ENCODE measurements around the gene ASCC3.
A peak's percentile ranks its signal among the peaks of the same experiment; 100 is the strongest.

Gene ASCC3

DNA sequence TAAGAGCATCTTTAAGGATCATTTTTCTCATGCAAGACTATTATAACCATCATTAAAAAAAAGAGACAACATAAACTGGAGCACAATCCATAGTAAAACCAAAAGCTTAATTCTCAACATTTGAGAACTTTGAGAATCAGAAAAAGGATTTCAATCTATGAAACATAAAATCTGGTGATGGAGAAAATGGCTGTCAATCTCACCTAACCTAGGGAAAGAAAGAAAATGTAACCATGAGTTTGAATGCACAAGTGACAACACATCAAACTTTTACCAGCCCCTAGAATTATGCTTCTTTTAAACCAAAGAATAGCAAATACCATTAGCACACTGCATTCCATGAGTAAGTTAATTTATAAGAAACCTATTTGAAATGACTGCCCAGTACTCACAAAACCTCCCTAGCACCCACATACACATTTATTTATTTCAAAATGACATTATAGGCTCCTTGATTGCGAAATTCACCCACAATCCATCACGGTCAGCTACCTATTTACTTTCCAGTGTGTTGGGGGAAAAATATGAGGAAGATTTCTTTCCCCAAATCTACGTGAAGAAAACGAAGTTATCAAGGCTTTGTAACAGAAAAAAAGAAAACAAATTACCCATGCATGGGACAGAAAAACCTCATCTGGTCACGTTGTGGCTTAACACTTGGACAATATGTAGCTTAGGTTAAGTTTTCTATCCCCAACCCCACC, 828 bp downstream of the ASCC3 start:
- H3K36me3 ChIP-seq (ENCODE audit: control insufficient read depth, low read length), result peaks cover 40% of the 10 kb centered on the region
- TF ChIP-seq, protein P1, sequence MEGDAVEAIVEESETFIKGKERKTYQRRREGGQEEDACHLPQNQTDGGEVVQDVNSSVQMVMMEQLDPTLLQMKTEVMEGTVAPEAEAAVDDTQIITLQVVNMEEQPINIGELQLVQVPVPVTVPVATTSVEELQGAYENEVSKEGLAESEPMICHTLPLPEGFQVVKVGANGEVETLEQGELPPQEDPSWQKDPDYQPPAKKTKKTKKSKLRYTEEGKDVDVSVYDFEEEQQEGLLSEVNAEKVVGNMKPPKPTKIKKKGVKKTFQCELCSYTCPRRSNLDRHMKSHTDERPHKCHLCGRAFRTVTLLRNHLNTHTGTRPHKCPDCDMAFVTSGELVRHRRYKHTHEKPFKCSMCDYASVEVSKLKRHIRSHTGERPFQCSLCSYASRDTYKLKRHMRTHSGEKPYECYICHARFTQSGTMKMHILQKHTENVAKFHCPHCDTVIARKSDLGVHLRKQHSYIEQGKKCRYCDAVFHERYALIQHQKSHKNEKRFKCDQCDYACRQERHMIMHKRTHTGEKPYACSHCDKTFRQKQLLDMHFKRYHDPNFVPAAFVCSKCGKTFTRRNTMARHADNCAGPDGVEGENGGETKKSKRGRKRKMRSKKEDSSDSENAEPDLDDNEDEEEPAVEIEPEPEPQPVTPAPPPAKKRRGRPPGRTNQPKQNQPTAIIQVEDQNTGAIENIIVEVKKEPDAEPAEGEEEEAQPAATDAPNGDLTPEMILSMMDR (IDR thresholded peaks at IDR 0.05; ENCODE audit: low read depth, low read length, poor library complexity, severe bottlenecking), result no peak
- no peak for TF ChIP-seq EZH2phosphoT487 (IDR thresholded peaks at IDR 0.05; ENCODE audit: borderline replicate concordance, low read length)
- H3K27me3 ChIP-seq (ENCODE audit: control insufficient read depth, low read length), result no peaks in the 10 kb centered on the region
- H3K27ac ChIP-seq (ENCODE audit: low read depth, low read length), result peak overlapping the region; percentile 54
- no peaks in the 10 kb centered on the region for H4K20me1 ChIP-seq (ENCODE audit: control insufficient read depth, insufficient read depth, low read depth, low read length)
- H3K4me2 ChIP-seq (ENCODE audit: low read length), result peak overlapping the region; percentile 88
- H3K4me1 ChIP-seq (ENCODE audit: control insufficient read depth, low read length), result peaks cover 27% of the 10 kb centered on the region
- H3K79me2 ChIP-seq (ENCODE audit: control insufficient read depth, low read length), result peaks cover 71% of the 10 kb centered on the region
- H3K9me2 ChIP-seq (replicated peaks; ENCODE audit: control insufficient read depth, low read length), result no peaks in the 10 kb centered on the region
- H3K4me3 ChIP-seq (ENCODE audit: low read length), result peak overlapping the region; percentile 99
- H3K9me3 ChIP-seq (ENCODE audit: control insufficient read depth, insufficient read depth, low read length), result peaks cover 2% of the 10 kb centered on the region; the same call in 1 of the 2 replicates
- no peaks in the 10 kb centered on the region for H3F3A ChIP-seq (ENCODE audit: control insufficient read depth, insufficient read depth)

DNA sequence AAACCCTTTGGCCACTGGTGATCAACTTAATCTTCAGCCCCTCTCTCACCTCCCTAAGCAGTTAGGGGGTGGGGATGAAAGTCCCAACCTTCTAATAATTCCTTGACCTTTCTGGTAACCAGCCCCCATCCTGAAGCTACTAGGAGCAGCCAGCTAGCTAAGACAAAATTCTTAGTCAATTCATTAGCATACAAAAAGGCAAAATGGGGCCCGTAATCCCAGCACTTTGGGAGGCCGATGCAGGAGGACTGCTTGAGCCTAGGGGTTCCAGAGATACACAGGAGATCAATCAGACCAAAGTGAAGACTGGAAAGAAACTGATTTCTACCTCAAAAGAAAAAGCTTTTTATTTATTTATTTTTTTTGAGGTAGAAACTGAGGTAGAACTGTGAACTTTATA, 1.8 kb downstream of the ASCC3 start:
- Histone ChIP-seq H3K4me2 (ENCODE audit: low read length) (peak overlapping the region; percentile 88), H3K36me3 (ENCODE audit: control insufficient read depth, low read length) (peaks cover 46% of the 10 kb centered on the region), H3K79me2 (ENCODE audit: control insufficient read depth, low read length) (peaks cover 81% of the 10 kb centered on the region), H3K27me3 (ENCODE audit: control insufficient read depth, low read length) (no peaks in the 10 kb centered on the region), H3K4me1 (ENCODE audit: control insufficient read depth, low read length) (peaks cover 27% of the 10 kb centered on the region), H3K4me3 (ENCODE audit: low read length) (peak overlapping the region; percentile 99; the same call in 1 of the 2 replicates), H3K27ac (ENCODE audit: low read depth, low read length) (no peak overlapping the region), H3K9me3 (ENCODE audit: control insufficient read depth, insufficient read depth, low read length) (peaks cover 2% of the 10 kb centered on the region; the same call in 1 of the 2 replicates), H3F3A (ENCODE audit: control insufficient read depth, insufficient read depth) (no peaks in the 10 kb centered on the region), H3K9me2 (replicated peaks; ENCODE audit: control insufficient read depth, low read length) (no peaks in the 10 kb centered on the region), H4K20me1 (ENCODE audit: control insufficient read depth, insufficient read depth, low read depth, low read length) (no peaks in the 10 kb centered on the region)
- TF ChIP-seq, protein P1 (IDR thresholded peaks at IDR 0.05; ENCODE audit: low read depth, low read length, poor library complexity, severe bottlenecking), result no peak
- no peak for TF ChIP-seq EZH2phosphoT487 (IDR thresholded peaks at IDR 0.05; ENCODE audit: borderline replicate concordance, low read length)

DNA sequence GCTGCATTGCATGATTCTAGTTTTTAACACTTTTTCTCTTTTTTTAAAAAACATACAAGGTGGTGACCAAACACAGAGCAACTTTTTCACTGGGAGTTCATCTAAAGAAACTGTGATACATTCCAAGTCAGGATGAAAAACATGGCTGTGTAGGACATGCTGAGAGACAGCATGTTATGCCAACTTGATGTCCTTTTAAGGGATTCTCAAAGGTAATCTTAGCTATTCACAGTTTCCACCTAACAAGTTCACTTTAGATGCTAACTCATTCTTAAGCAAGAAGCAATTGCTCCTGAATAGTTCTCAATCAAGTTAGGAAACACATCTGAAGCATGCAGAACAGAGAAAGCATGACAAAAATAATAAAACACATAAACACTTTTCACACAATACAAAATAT, 3.3 kb downstream of the ASCC3 start:
- no peaks in the 10 kb centered on the region for H3K9me2 ChIP-seq (replicated peaks; ENCODE audit: control insufficient read depth, low read length)
- no peaks in the 10 kb centered on the region for H3K9me3 ChIP-seq (ENCODE audit: control insufficient read depth, insufficient read depth, low read length)
- no peak overlapping the region for H3K4me3 ChIP-seq (ENCODE audit: low read length)
- H4K20me1 ChIP-seq (ENCODE audit: control insufficient read depth, insufficient read depth, low read depth, low read length), result no peaks in the 10 kb centered on the region
- peaks cover 27% of the 10 kb centered on the region for H3K4me1 ChIP-seq (ENCODE audit: control insufficient read depth, low read length)
- H3F3A ChIP-seq (ENCODE audit: control insufficient read depth, insufficient read depth), result no peaks in the 10 kb centered on the region
- no peak overlapping the region for H3K27ac ChIP-seq (ENCODE audit: low read depth, low read length)
- no peaks in the 10 kb centered on the region for H3K27me3 ChIP-seq (ENCODE audit: control insufficient read depth, low read length)
- peak overlapping the region; percentile 7; the same call in 1 of the 2 replicates for H3K4me2 ChIP-seq (ENCODE audit: low read length)
- peaks cover 93% of the 10 kb centered on the region for H3K79me2 ChIP-seq (ENCODE audit: control insufficient read depth, low read length)
- TF ChIP-seq EZH2phosphoT487 (IDR thresholded peaks at IDR 0.05; ENCODE audit: borderline replicate concordance, low read length), result no peak
- TF ChIP-seq, protein P1 (IDR thresholded peaks at IDR 0.05; ENCODE audit: low read depth, low read length, poor library complexity, severe bottlenecking), result no peak
- H3K36me3 ChIP-seq (ENCODE audit: control insufficient read depth, low read length), result peaks cover 48% of the 10 kb centered on the region

Measured in DOHH2 (cell line).